Subcutaneous abdominal adipose tissue (tissue), 5 donors: ENCODE results near the gene STK4.
"Not testable (repeated sequence)": the region's sequence is repeated elsewhere in the genome, so short reads cannot be mapped to it uniquely, and the experiment has no call there.

Experiments
- H3K27ac ChIP-seq: one replicate; pipeline ENCODE4 v1.7.0; 2013; ENCODE audit warnings: low read depth, mild to moderate bottlenecking, inconsistent platforms, low read length, moderate library complexity
- H3K27me3 ChIP-seq, 5 donors: one replicate each; pipeline ENCODE4 v1.7.0; 2013; ENCODE audit warnings: low read length in 5 of 5, inconsistent platforms in 1 of 5; ENCODE audit not compliant: control insufficient read depth in 5 of 5, insufficient read depth in 4 of 5
- H3K36me3 ChIP-seq, 5 donors: one replicate each; pipeline ENCODE4 v1.7.0; 2013; ENCODE audit warnings: low read length in 5 of 5; ENCODE audit not compliant: control insufficient read depth in 5 of 5, insufficient read depth in 5 of 5
- H3K4me1 ChIP-seq, 5 donors: one replicate each; pipeline ENCODE4 v1.7.0; 2013; ENCODE audit warnings: low read length in 5 of 5, mild to moderate bottlenecking in 3 of 5, moderate library complexity in 1 of 5; ENCODE audit not compliant: control insufficient read depth in 5 of 5, insufficient read depth in 5 of 5
- H3K4me3 ChIP-seq, 5 donors: one replicate each; pipeline ENCODE4 v1.7.0; 2013; ENCODE audit warnings: low read length in 5 of 5, low read depth in 1 of 5
- H3K9ac ChIP-seq, 5 donors: one replicate each; pipeline ENCODE4 v1.7.0; 2013; ENCODE audit warnings: low read length in 5 of 5, mild to moderate bottlenecking in 4 of 5, moderate library complexity in 3 of 5
- H3K9me3 ChIP-seq, 5 donors: one replicate each; pipeline ENCODE4 v1.7.0; 2013; ENCODE audit warnings: low read length in 5 of 5; ENCODE audit not compliant: control insufficient read depth in 5 of 5
- donor health status: healthy.
- donor health status: healthy.
- donor health status: healthy.
- donor health status: healthy.
- donor health status: healthy.

STK4 gene

DNA sequence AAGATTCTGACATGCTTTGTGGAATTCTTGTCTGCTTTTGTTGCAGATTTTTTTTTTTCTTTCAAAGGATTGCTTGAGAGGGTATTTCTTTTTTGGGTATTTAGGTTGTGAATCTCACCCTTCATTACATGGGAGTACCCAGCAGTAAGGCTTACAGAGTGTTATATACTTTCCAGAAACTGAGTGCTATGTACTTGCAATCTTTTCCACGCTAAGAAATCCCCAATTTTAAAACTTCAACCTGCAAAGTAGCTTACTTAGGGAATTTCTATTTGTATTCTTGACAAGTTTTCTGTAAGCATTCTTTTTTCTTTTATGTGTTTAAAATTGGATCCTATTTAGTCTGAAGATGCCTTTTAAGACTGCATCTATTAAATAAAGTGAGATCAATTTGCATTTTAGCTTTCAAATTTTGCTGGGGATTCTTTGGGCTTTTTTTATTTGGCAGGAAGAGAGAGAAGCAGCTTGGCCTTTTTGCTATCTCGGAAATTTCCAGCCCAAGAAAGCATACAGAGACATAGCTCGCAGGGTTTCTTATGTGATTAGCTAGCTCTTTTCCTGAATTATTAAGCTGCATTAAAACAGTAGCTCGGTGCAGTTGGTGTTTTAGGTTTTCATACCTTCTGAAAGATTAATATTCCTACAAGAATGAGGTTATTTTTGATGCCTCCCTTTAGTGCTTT lies 92.0 kb downstream of the STK4 start:
- Histone ChIP-seq H3K4me3 (no peak overlapping the region), H3K36me3 (peaks cover 10 to 24% (median 16%) of the 10 kb centered on the region in 5 donors), H3K27me3 (no peaks in the 10 kb centered on the region), H3K9ac (no peak overlapping the region), H3K4me1 (peaks cover 0 to 5% (median 0%) of the 10 kb centered on the region in 5 donors), H3K9me3 (no peaks in the 10 kb centered on the region), H3K27ac (no peak overlapping the region)

DNA sequence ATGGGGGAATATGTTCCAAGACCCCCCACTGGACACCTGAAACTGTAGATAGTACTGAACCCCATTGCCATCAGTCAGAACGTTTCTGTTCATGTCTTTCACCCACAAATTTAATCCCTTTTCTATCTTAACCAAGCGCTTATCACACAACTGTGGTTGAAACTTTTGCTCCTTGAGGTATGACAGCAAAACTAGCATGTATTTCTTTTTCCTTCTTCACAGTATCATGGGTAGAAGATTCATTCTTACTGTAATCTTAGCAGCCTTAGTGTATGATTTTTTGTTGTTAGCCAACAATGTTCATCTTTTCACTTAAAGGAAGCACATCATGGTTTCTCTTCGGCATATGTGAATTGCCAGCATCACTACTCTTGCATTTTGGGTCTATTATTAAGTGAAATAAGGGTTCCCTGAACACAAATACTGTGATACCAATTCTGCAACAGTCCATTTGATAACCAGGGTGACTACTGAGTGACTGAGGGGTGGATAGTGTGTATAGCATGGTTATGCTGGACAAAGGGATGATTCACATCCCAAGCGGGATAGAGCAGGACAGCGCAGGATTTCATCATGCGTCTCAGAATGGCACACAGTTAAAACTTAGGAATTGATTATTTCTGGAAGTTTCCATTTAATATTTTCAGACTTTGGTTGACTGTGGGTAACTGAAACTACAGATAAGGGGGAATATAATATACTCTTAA lies 92.9 kb downstream of the STK4 start:
- Histone ChIP-seq H3K9ac (no peak overlapping the region), H3K9me3 (no peaks in the 10 kb centered on the region), H3K27ac (no peak overlapping the region), H3K27me3 (no peaks in the 10 kb centered on the region), H3K4me3 (no peak overlapping the region), H3K36me3 (peaks cover 5 to 20% (median 14%) of the 10 kb centered on the region in 5 donors), H3K4me1 (no peaks in the 10 kb centered on the region)

GRCh38 chr20:45060294-45060693 lies 94.0 kb downstream of the STK4 start:
- Histone ChIP-seq H3K27me3 (no peaks in the 10 kb centered on the region), H3K9ac (no peak overlapping the region), H3K36me3 (peaks cover 5 to 16% (median 8%) of the 10 kb centered on the region in 5 donors), H3K4me3 (no peak overlapping the region), H3K4me1 (no peaks in the 10 kb centered on the region), H3K9me3 (no peaks in the 10 kb centered on the region), H3K27ac (no peak overlapping the region)

- Histone ChIP-seq H3K27me3 (no peaks in the 10 kb centered on the region), H3K36me3 (peaks cover 5 to 16% (median 8%) of the 10 kb centered on the region in 5 donors), H3K9ac (no peak overlapping the region), H3K4me3 (no peak overlapping the region), H3K4me1 (peaks cover 0 to 3% (median 0%) of the 10 kb centered on the region in 5 donors), H3K9me3 (no peaks in the 10 kb centered on the region), H3K27ac (no peak overlapping the region)
These were observed 94.9 kb downstream of the STK4 start for GRCh38 chr20:45061244-45061643.

- H3K4me3 ChIP-seq, H3K9ac ChIP-seq, H3K27ac ChIP-seq, H3K9me3 ChIP-seq, H3K27me3 ChIP-seq: not testable (repeated sequence)
- peaks cover 0 to 14% (median 4%) of the 10 kb centered on the region in 5 donors for H3K4me1 ChIP-seq
- peaks cover 0 to 16% (median 3%) of the 10 kb centered on the region in 5 donors for H3K36me3 ChIP-seq
These were observed 96.8 kb downstream of the STK4 start for GRCh38 chr20:45063107-45063506.

GRCh38 chr20:45064812-45065211 lies 98.5 kb downstream of the STK4 start:
- no peaks in the 10 kb centered on the region for H3K9me3 ChIP-seq
- H3K4me1 ChIP-seq, result peaks cover 0 to 14% (median 4%) of the 10 kb centered on the region in 5 donors
- no peak overlapping the region for H3K27ac ChIP-seq
- no peak overlapping the region for H3K4me3 ChIP-seq
- no peaks in the 10 kb centered on the region for H3K27me3 ChIP-seq
- peaks cover 0 to 11% (median 7%) of the 10 kb centered on the region in 5 donors for H3K36me3 ChIP-seq
- no peak overlapping the region for H3K9ac ChIP-seq

- Histone ChIP-seq H3K9ac (no peak overlapping the region), H3K9me3 (no peaks in the 10 kb centered on the region), H3K4me1 (peaks cover 0 to 14% (median 4%) of the 10 kb centered on the region in 5 donors), H3K27ac (no peak overlapping the region), H3K27me3 (no peaks in the 10 kb centered on the region), H3K36me3 (peaks cover 0 to 9% (median 3%) of the 10 kb centered on the region in 5 donors), H3K4me3 (no peak overlapping the region)
These were observed 100.1 kb downstream of the STK4 start for GRCh38 chr20:45066372-45066771.

DNA sequence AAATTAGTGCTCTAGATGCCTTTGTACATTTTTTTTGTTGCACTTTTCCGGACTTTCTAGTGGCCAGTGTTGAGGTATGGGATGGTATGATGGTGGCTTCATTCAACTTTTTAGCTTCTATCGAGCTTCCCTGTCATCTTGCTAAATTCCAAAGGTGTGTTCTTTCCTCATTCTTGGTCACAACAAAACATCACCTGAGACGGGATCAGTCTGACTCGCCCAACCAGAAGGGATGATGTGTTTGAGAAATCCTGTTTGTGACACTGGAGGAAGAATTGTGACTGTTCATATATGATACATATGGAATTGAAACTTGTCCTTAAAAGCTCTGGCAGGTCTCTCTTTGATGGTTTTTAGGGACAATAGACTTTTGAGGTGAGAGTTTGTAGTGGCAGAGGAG lies 100.8 kb downstream of the STK4 start:
- no peak overlapping the region for H3K9ac ChIP-seq

GRCh38 chr20:45067558-45067957 lies 101.2 kb downstream of the STK4 start:
- H3K4me3 ChIP-seq, result no peak overlapping the region
- no peaks in the 10 kb centered on the region for H3K9me3 ChIP-seq
- H3K9ac ChIP-seq, result no peak overlapping the region
- H3K36me3 ChIP-seq, result peaks cover 0 to 9% (median 2%) of the 10 kb centered on the region in 5 donors
- peaks cover 0 to 14% (median 4%) of the 10 kb centered on the region in 5 donors for H3K4me1 ChIP-seq
- H3K27me3 ChIP-seq, result no peaks in the 10 kb centered on the region
- no peak overlapping the region for H3K27ac ChIP-seq

More for the DNA sequence above, 100.8 kb downstream of the STK4 start:
- no peak overlapping the region for H3K4me3 ChIP-seq
- H3K27ac ChIP-seq, result no peak overlapping the region
- H3K4me1 ChIP-seq, result peaks cover 0 to 14% (median 4%) of the 10 kb centered on the region in 5 donors
- H3K36me3 ChIP-seq, result peaks cover 0 to 9% (median 2%) of the 10 kb centered on the region in 5 donors
- H3K9me3 ChIP-seq, result no peaks in the 10 kb centered on the region
- no peaks in the 10 kb centered on the region for H3K27me3 ChIP-seq

- H3K27me3 ChIP-seq, result no peaks in the 10 kb centered on the region
- H3K9me3 ChIP-seq, result no peaks in the 10 kb centered on the region
- no peak overlapping the region for H3K27ac ChIP-seq
- peaks cover 0 to 14% (median 4%) of the 10 kb centered on the region in 5 donors for H3K4me1 ChIP-seq
- no peak overlapping the region for H3K4me3 ChIP-seq
- peaks cover 0 to 20% (median 2%) of the 10 kb centered on the region in 5 donors for H3K36me3 ChIP-seq
- H3K9ac ChIP-seq, result no peak overlapping the region
These were observed 102.9 kb downstream of the STK4 start for GRCh38 chr20:45069261-45069660.
